T-helper 22 cell (primary cell): ENCODE measurements around the gene USP9X.
"Not testable (repeated sequence)": the region's sequence is repeated elsewhere in the genome, so short reads cannot be mapped to it uniquely, and the experiment has no call there.

Source experiments
- DNase-seq: peaks from one replicate; pipeline ENCODE4 v3.0.0-alpha.2; 2020; ENCODE audit warnings: low read depth

USP9X gene

DNA sequence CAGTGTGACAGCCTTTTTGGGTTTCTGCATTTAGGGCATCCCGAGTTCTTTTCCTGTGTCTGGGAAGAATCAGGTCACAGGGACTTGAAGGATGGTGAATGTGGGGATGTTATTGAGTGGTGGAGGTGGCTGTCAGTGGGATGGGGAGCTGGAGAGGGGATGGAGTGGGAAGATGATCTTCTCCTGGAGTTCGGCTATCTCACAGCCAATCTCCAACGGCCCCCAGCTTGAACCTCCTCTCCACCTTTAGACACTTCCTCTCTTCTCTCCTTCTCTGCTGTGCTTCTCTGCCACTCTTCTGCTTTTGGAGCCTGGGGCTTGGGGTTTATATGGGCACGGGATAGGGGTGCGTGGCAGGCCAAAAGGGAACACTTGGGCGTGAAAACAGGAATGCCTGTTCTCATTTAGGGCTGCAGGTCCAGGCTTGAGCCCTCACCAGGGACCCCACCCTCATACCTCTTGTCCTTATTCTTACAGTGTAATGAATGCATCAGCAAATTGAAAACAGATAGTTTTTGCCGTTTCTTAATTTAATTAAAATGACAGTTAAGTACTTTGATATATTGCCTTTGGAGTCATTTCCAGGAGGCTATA, 37.5 kb downstream of the USP9X start:
- no peak for DNase-seq

GRCh38 chrX:41127477-41128192, 42.4 kb downstream of the USP9X start:
- no peak for DNase-seq

- DNase-seq: no peak
Observed at GRCh38 chrX:41128955-41129354, 43.7 kb downstream of the USP9X start.

DNA sequence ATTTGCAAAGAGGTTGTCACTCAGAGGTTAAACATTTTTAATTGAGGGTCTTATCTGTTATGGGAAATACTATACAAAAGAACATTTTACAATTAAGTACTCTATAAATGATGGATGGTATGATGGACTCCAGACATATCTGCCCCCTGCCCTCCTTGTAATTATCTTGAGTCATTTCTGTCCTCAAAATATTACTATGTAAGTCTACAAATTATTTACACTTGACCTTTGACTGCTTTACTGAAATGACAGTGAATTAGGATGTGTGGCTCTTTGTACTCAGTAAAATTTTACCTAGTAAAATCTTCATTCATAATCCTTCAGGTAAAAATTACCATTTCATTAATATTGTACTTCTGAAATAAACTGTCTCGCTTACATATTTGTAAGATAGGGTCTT, 46.5 kb downstream of the USP9X start:
- no peak for DNase-seq

GRCh38 chrX:41133551-41133950, 48.3 kb downstream of the USP9X start:
- DNase-seq: no peak

DNA sequence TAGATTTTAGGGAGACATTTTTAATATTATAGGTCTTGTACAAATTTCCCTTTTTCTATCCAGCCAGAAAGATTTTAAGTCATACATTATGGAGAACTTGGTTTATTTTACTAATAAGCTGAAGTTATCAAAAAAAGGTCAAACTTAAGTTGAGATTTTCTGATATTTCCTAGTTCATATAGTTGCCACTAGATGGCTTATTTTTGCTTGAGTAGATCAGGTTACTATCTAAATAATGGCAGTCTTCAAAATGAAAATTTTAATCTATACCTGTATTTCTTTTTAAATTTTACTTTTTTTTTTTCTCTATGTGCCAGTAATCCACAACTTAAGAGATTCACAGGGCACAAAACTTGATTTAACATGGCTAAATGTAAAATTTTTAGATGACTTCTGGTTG, 52.3 kb downstream of the USP9X start:
- DNase-seq: no peak

GRCh38 chrX:41142130-41142910, 57.1 kb downstream of the USP9X start:
- no peak for DNase-seq

- DNase-seq: no peak
Observed at GRCh38 chrX:41144873-41145272, 59.6 kb downstream of the USP9X start.

DNA sequence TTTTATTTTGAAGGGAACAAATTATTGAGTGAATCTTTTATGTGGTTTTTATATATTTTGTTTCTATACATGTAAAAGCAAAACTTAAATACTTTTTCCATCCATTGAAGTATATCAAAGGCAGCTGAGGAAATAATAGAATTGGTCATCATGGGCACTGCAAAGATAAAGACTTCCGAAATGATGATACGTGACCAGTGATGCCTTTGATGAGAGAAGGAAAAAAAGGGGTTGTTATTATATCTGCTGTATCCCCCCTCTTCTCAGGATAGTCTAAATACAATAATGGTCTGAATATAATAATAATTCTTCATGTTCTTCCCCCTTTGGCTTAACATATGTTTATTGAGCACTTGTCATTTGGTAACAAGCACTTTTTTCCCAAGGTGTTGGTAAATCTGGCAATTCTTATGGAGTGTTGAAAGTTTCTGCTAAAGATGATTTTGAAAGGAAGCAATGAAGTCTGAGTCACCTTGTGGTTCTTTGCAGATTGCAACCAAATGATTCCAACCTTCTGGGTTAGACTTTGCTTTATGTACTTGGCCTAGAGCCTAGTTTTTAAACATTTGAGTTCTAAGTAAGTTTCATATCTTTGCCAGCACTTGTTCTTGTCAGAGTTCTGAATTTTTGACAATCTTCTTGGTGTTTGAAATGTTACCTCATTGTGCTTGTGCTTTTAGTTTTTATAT, 60.8 kb downstream of the USP9X start:
- DNase-seq: no peak

DNA sequence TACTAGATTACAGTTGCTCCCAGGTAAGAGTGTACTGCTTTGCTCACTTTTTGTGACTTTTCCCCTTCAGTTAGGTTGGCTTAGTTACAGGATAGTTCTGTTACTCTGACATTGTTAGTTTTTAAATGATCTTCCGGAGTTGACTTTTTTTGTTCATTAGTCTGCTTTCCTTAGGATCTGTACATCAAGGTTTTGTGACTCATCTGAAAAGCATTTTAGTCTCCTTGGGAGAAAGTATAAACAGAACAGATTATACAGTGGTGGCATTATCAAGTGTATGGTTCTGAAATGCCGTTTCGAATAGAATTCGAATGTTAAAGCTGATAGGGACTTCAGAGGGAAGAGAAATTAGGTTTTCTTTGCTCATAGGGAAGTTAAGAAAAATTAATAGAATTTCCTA, 63.3 kb downstream of the USP9X start:
- DNase-seq: no peak

DNA sequence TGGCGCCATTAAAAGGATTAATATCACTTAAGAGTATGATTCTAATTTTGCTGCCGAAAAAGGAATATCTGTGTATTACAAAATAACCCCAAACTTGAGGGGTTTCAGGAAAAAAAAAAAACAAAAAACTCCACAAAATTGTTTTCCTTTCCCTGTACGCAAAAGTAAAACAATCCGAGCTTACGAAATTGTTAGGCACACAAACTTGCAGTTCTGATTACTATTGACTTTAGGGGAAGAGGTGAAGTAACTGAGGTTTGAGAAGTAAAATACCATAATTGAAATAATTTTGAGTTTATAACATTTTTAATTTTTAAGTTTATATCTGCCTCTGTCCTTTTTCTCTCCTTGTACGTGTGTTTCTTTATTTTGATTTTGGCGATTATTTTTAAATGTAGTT, 64.8 kb downstream of the USP9X start:
- no peak for DNase-seq

GRCh38 chrX:41151726-41152125, 66.5 kb downstream of the USP9X start:
- DNase-seq: not testable (repeated sequence)

DNA sequence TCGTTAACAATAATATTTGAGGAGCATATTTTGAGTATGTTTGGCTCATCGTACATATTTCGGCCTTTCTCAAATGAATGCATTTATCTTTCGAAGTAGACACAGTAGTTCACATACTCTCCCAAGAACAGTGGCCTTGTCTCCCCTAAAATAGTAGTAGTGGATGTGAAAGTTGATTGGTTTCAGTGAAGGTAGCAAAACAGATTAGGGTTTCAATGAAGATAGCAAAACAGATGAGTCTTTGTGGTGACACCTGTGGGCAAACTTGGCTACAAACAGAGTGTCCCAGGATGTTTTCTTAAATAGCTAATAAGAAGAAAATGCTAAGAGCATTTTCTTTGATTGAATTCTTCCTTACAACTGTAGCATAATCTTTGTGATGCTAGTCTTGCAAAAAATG, 67.0 kb downstream of the USP9X start:
- DNase-seq: no peak

GRCh38 chrX:41153448-41153847, 68.2 kb downstream of the USP9X start:
- DNase-seq: no peak

GRCh38 chrX:41153957-41154356, 68.7 kb downstream of the USP9X start:
- no peak for DNase-seq

GRCh38 chrX:41164449-41164848, 79.2 kb downstream of the USP9X start:
- DNase-seq: no peak

DNA sequence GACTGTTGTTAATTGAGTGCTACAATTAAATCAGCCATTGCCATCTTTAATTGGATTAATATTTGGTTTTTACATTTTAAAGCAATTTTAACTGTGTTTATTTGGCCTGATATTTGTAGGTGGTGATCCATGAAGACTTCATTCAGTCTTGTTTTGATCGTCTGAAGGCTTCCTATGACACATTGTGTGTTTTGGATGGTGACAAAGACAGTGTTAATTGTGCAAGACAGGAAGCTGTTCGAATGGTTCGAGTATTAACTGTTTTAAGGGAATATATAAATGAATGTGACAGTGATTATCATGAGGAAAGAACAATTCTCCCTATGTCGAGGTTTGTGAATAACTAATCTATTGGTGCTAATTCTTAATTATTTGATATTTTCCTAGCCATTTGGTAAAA, 82.6 kb downstream of the USP9X start:
- no peak for DNase-seq

DNA sequence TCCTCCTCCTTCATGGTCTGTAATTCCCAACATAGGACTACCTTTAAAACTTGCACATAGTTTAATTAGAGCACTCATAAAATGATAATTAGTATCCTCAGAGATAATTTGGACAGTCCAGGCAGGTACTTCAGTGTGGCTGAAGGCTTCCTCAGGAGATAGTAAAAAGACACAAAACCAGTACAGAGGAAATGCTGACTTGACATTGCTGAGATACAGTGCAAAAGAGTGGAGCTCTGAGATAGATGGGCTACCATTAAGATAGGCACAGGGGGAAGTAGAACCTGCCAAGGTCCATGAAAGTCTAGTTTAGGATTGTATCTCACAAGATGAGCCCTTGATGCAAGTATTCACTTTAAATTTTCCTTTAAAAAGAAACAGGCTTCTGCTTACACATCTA, 91.0 kb downstream of the USP9X start:
- no peak for DNase-seq

DNA sequence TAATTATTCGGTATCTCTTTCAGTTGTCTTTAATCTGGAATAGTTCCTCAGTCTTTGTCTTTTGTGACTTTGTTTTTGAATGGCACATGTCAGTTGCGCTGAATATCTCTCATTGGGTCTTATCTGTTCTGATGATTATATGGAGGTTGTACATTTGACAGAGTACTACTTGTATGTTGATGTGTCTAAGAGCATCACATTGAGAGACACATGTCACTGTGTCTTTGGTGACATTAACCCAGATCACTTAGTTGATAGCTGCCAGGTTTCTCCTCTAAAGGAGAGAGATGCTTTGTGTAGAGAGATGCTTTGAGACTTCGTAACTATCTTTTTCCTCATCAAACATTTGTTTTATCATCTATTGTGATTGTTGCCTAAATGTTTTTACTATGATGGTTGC, 92.1 kb downstream of the USP9X start:
- no peak for DNase-seq

DNA sequence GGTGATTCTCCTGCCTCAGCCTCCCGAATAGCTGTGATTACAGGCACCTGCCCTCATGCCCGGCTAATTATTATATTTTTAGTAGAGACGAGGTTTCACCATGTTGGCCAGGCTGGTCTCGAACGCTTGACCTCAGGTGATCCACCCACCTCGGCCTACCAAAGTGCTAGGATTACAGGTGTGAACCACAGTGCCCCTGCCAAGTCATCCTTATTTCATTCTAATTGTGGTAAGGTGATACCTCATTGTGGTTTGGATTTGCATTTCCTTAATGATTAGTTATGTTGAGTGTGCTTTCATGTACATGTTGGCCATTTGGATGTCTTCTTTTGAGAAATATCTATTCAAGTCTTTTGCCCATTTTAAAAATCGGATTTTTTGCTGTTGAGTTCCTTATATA, 93.0 kb downstream of the USP9X start:
- no peak for DNase-seq

- no peak for DNase-seq
Observed at GRCh38 chrX:41180194-41180908, 95.1 kb downstream of the USP9X start.

DNA sequence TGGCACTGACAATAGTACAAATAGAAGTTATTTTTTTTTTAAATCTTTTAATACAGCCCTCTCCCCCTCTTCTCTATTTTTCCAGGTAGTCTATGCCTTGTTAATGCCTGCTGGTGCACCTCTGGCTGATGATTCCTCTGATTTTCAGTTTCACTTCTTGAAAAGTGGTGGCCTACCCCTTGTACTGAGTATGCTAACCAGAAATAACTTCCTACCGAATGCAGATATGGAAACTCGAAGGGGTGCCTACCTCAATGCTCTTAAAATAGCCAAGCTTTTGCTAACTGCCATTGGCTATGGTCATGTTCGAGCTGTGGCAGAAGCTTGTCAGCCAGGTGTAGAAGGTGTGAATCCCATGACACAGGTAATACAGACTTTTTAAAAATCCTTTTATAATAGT, 99.1 kb downstream of the USP9X start:
- DNase-seq: no peak
